Neuron (in vitro differentiated cells): ENCODE measurements around the gene EFCAB6.

ENCODE experiments used
- H2AFZ ChIP-seq: one replicate; pipeline ENCODE4 v1.6.1; 2013; ENCODE audit warnings: low read depth, mild to moderate bottlenecking, inconsistent platforms, low read length, moderate library complexity
- H3K27me3 ChIP-seq: one replicate; pipeline ENCODE4 v1.6.1; 2013; ENCODE audit warnings: low read length; ENCODE audit not compliant: insufficient read depth
- H3K36me3 ChIP-seq: one replicate; pipeline ENCODE4 v1.6.1; 2013; ENCODE audit warnings: low read length; ENCODE audit not compliant: insufficient read depth
- H3K4me1 ChIP-seq: one replicate; pipeline ENCODE4 v1.6.1; 2013; ENCODE audit warnings: low read length; ENCODE audit not compliant: insufficient read depth
- H3K4me3 ChIP-seq: 2 replicates; pipeline ENCODE4 v1.5.1; 2013; ENCODE audit warnings: mild to moderate bottlenecking, low read length, moderate library complexity
- H3K9me3 ChIP-seq: one replicate; pipeline ENCODE4 v1.6.1; 2013; ENCODE audit warnings: low read length

Gene EFCAB6

DNA sequence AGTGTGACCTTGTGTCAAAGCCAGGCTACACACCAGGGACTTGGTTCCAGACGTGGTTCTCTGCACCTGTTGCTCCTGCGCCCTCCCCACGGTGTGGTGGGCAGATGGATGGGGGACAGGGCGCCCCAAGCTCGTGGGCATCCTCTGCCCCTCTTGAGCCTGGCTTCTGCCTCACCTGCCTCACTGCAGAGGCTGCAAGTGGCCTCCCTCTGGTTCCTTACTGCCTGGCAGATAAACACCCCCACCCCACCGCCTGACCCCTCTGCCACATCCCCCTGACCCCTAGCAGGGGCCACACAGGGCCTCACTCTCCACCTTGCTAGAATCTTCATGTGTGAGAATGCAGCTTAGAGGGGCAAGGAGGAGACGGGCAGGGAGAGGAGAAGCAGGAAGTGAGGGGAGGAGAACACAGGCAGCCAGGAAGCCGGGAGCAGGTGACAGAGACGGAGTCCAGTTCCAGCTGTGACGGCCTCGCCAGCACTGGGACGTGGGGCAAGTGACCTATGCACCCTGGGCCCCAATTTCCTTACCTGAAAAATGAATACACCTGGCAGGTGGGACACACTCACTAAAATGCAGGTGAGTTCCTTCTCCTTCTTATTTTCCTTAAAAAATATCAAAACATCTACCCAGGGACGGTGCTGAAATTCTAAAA lies 178.3 kb downstream of the EFCAB6 start:
- Histone ChIP-seq H3K4me3 (no peak overlapping the region), H3K9me3 (no peaks in the 10 kb centered on the region), H3K4me1 (peaks cover 5% of the 10 kb centered on the region), H2AFZ (no peak overlapping the region), H3K36me3 (no peaks in the 10 kb centered on the region), H3K27me3 (no peaks in the 10 kb centered on the region)

DNA sequence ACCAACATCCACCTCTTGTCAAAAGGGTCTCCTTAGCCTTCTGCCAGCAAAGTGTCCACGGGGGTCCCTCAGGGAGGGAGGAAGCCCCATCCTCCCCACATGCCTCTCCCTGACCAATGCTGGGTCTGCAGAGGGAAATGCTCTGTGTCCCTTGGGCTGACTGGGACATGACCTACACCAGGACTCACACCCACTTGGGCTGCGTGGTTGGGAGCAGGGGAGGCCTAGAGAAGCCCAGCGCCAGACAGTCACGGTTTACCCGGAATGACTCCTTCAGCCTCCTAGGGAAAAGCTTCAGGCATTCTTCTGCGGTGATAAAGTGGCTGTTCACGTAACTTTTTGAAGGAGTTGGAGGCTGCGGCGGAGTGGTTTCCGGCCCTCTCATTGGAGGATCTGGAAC lies 180.3 kb downstream of the EFCAB6 start:
- Histone ChIP-seq H3K4me1 (peaks cover 2% of the 10 kb centered on the region), H3K4me3 (no peak overlapping the region), H3K27me3 (no peaks in the 10 kb centered on the region), H3K36me3 (no peaks in the 10 kb centered on the region), H2AFZ (no peak overlapping the region), H3K9me3 (no peaks in the 10 kb centered on the region)

DNA sequence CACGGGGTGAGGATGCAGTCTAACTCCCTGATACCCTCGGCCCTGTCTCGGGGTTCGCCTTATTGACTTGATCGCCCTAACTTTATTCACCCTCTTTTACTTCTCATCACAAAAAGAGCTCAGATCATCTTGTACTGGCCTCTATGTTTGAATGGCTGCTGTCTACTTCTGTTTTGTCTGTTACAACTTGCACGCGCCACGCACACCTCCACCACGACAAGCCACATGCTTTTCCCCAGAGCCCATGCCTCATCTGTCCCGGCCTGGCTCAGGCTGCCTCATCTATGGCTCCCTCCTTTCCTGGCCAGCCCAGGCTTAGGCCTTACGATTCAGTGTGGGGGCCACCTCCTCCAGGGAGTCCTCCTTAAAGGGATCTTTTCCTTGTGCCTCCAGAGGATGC lies 180.9 kb downstream of the EFCAB6 start:
- H3K4me3 ChIP-seq, result no peak overlapping the region

DNA sequence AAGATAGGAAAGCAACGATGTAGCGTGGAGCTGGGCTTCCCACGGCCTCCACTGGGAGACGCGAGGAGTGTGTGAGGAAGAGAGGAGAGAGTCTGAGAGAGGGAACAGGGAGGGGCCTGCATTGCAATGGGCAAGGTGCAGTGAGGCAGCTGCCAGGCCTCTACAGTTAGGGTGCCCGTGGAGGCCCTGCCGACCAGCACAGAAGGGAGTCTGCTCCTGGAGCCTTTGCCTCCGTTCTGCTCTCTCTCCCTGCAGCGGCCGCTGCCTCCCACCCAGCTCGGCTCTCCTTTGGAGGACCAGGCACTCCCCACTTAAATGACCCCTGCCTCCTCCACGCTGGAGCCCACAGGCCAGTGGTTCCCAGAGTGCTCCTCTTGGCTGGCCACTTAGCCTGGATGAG lies 181.7 kb downstream of the EFCAB6 start:
- H3K27me3 ChIP-seq, result no peaks in the 10 kb centered on the region

More for the DNA sequence above, 180.9 kb downstream of the EFCAB6 start:
- H2AFZ ChIP-seq, result no peak overlapping the region
- H3K4me1 ChIP-seq, result peaks cover 2% of the 10 kb centered on the region
- no peaks in the 10 kb centered on the region for H3K9me3 ChIP-seq
- no peaks in the 10 kb centered on the region for H3K27me3 ChIP-seq
- H3K36me3 ChIP-seq, result no peaks in the 10 kb centered on the region

DNA sequence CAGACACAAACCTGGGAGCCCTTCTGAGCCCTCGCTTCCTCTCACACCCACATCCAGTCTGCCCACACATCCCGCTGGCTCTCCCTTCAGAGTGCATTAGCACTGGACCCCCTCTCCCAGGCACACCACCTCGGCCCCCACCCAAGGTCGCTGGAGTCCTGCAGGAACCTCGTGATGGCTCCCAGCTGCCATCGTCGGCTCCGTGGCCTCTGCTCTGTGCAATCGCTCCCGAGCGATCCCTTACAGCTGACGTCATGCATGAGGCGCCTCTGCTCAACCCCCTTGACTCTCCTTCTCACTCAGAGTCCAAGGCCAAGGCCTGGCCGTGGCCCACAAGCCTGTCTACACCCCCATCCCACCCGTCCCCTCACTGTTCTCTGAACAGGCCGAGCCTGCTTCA lies 183.9 kb downstream of the EFCAB6 start:
- Histone ChIP-seq H3K4me3 (no peak overlapping the region), H3K27me3 (no peaks in the 10 kb centered on the region), H3K4me1 (peaks cover 2% of the 10 kb centered on the region), H2AFZ (no peak overlapping the region), H3K36me3 (no peaks in the 10 kb centered on the region), H3K9me3 (no peaks in the 10 kb centered on the region)

More for the DNA sequence above, 181.7 kb downstream of the EFCAB6 start:
- H2AFZ ChIP-seq, result no peak overlapping the region
- no peak overlapping the region for H3K4me3 ChIP-seq
- H3K36me3 ChIP-seq, result no peaks in the 10 kb centered on the region
- no peaks in the 10 kb centered on the region for H3K9me3 ChIP-seq
- peaks cover 2% of the 10 kb centered on the region for H3K4me1 ChIP-seq

DNA sequence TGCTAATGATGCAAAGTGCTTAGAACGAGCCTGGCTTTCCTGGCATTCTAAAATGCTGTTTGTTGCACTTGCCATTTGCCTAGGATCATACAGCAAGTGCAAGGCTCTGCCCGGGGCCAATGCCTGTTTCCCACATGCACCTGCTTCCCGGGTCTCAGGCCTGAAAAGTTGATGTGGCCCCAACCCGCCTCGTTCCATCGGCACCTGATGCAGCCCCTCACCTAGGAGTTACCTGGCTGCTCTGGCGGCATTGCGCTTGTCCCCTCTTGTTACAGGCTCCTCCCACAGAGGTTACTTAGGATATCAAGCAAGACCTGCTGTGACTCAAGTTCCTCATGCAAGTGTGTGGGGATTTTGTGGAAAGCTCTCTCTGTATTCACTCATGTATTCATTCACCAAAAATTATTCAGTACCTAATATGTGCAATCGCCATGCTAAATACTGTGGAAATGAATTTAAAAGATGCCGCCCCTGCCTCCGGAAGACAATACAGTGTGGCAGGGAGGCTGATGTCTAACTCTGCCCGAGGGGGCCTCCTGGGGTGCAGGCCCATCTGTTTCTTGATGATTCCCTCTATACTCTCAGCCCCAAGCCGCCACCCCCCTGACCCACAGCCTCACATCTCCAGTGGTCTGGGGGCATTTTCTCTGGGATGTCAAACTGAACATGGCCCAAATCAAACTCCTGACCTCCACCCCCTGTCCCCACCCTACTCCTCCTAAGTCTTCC lies 184.5 kb downstream of the EFCAB6 start:
- no peaks in the 10 kb centered on the region for H3K9me3 ChIP-seq
- no peaks in the 10 kb centered on the region for H3K27me3 ChIP-seq
- H3K4me3 ChIP-seq, result no peak overlapping the region
- peaks cover 2% of the 10 kb centered on the region for H3K4me1 ChIP-seq
- H3K36me3 ChIP-seq, result no peaks in the 10 kb centered on the region
- H2AFZ ChIP-seq, result no peak overlapping the region

DNA sequence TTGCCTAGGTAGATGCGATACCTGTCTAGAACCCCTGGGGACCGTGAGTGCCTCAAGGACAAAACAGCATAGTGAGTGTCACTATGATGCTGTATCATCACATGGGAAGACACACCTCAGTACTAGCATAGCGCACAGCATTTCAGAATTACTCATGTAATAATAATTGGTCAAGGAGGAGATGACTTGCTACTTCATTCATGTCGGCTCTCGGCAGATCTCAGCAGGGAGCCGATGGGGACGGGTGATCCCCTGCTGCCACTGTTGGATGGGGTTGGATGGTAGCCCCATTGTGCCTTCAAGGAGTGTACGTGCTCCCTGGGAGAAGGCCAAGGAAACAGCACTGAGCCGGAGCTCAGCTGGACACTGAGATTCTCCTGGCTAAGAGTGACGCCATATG lies 186.9 kb downstream of the EFCAB6 start:
- H3K4me1 ChIP-seq, result peaks cover 2% of the 10 kb centered on the region

DNA sequence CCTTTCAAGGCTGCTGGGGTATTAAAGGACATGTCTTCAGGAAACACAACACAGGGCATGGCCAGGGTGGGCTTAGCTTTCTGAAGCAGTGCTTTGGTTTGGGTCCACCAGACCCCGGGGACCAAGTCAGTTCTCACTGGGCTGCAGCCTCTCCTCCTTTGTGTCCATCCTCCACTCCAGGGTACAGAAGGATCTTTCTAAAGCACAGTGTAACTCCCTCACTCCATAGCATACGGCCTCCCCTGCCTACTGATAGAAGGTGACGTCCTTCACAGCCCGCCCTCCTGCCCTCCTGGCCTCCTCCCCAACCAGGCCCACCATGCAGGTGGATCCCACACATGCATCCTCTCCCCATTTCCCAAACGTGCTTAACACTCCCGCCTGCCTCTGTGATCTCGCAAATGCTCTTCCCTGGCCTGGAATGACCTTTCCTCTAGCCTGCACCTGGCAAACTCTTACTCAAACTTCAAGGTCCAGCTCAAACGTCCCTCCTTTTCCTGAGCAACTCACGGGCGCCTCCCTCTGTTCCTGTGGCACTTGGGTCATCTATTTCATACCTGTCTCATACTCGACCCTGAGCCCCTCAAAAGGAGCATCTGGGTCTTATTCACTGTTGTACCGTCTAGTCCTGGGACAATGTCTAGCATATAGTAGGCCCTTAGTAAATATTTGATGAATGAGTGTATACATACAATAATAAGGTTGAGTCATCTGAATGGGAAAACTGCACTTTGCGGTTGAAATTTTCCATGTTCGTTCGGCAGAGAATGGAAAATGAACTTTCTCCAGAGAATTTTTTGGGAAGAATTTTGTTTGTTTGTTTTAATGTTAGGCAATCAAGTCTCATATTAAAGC lies 187.7 kb downstream of the EFCAB6 start:
- H3K4me1 ChIP-seq, result peaks cover 2% of the 10 kb centered on the region
- H3K27me3 ChIP-seq, result no peaks in the 10 kb centered on the region
- H3K36me3 ChIP-seq, result no peaks in the 10 kb centered on the region
- H2AFZ ChIP-seq, result no peak overlapping the region
- H3K4me3 ChIP-seq, result no peak overlapping the region
- H3K9me3 ChIP-seq, result peaks cover 3% of the 10 kb centered on the region

More for the DNA sequence above, 186.9 kb downstream of the EFCAB6 start:
- Histone ChIP-seq H3K36me3 (no peaks in the 10 kb centered on the region), H3K4me3 (no peak overlapping the region), H2AFZ (no peak overlapping the region), H3K9me3 (no peaks in the 10 kb centered on the region), H3K27me3 (no peaks in the 10 kb centered on the region)

DNA sequence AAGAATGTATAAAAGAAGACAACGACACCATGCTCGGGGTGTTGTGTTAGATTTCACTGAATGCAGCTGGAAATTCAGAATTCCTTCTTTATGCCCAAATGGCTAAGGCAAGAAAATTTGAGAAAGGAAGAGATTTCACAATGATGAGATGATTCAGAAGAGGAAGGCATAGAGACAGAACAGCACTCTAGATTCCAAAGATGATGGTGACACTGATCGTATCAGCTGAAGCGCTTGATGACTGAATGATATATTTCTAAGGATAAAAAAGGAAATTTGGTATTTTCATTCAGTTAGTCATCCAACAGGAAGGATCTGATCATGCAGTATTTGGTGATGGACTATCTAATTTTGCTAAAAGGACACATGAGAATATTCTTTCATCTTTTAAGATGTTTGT lies 189.2 kb downstream of the EFCAB6 start:
- H3K4me1 ChIP-seq, result no peaks in the 10 kb centered on the region
- no peak overlapping the region for H3K4me3 ChIP-seq
- H3K27me3 ChIP-seq, result no peaks in the 10 kb centered on the region
- H2AFZ ChIP-seq, result no peak overlapping the region
- H3K36me3 ChIP-seq, result no peaks in the 10 kb centered on the region
- H3K9me3 ChIP-seq, result peaks cover 5% of the 10 kb centered on the region

DNA sequence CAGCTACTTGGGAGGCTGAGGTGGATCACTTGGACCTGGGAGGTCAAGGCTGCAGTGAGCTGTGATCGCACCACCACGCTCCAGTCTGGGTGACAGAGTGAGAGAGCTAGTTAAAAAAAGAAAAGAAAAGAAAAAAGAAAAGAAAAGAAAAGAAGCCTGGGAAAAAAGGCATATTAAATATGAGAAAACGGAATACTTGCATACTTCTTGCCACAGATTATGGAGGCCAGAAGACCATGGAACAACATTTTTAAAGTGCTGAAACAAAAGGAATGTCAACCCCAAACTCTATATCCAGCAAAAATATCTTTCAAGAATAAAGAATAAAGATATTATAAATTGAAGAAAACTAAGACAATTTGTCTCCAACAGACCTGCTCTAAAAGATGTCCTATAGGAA lies 191.9 kb downstream of the EFCAB6 start:
- Histone ChIP-seq H2AFZ (no peak overlapping the region), H3K27me3 (no peaks in the 10 kb centered on the region), H3K36me3 (no peaks in the 10 kb centered on the region), H3K4me1 (no peaks in the 10 kb centered on the region), H3K9me3 (peaks cover 5% of the 10 kb centered on the region), H3K4me3 (no peak overlapping the region)

DNA sequence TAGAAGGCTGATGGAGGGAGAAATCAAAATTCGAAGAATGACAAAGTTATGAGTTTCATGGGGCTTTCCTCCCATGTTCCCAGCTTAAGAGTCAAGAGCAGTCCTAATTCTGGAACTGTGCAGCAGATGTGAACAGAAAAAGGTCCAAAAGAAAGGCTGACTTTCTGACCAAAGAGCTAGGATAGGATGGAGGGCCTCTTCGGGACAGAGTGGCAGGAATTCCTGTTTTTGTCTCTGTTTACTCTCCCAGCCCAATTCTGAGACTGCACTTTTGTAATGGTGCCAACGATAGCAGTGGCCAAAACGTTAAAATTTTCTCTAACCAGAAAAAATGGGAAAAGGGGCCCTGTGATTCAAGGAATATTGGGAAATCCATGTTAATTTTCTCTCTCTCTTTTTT lies 193.6 kb downstream of the EFCAB6 start:
- Histone ChIP-seq H3K36me3 (no peaks in the 10 kb centered on the region), H3K9me3 (peaks cover 5% of the 10 kb centered on the region), H2AFZ (no peak overlapping the region), H3K4me3 (no peak overlapping the region), H3K4me1 (no peaks in the 10 kb centered on the region), H3K27me3 (no peaks in the 10 kb centered on the region)

DNA sequence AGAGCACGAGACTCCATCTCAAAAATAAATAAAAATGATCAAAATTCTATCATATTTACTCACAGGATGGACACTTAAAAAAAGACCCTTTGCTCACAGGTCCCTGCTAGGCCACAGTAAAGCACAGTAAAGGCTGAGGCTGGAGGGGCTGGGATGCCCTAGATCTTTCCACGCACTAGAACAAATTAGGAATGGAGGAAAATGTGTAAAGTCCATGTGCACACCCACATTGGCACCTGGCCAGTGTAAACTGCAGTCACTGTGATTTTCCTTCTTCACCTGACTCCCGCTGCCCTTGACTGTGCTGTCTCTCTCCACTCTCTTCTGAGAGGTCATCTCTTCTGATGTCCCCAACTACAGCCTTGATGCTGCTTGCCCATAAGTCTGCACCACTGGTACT lies 195.5 kb downstream of the EFCAB6 start:
- no peak overlapping the region for H2AFZ ChIP-seq
- H3K4me1 ChIP-seq, result no peaks in the 10 kb centered on the region
- H3K36me3 ChIP-seq, result no peaks in the 10 kb centered on the region
- no peaks in the 10 kb centered on the region for H3K27me3 ChIP-seq
- peaks cover 5% of the 10 kb centered on the region for H3K9me3 ChIP-seq
- H3K4me3 ChIP-seq, result no peak overlapping the region

DNA sequence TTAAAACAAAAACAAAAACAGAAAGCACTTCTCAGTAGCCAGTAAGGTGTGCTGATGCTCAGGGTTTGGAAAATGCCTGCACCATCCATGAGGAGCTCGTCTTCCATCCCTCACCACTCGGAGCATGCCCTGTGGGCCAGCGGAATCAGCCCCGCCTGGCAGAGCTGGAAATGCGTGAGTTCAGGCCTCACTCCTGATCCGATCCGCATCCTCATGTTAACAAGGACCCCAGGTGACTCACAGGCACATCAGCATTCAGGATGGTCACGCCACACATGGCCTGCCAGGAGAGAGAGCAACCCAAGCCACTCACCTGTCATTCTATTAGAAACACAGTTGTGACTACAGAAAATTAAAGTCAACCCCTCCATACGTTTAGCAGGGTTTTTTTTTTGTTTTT lies 211.8 kb downstream of the EFCAB6 start:
- Histone ChIP-seq H2AFZ (no peak overlapping the region), H3K4me3 (no peak overlapping the region), H3K27me3 (no peaks in the 10 kb centered on the region), H3K9me3 (peaks cover 4% of the 10 kb centered on the region), H3K36me3 (no peaks in the 10 kb centered on the region), H3K4me1 (no peaks in the 10 kb centered on the region)
